NCI-H748 (cell line): ENCODE measurements around the gene CXCL8.
A peak's percentile ranks its signal among the peaks of the same experiment; 100 is the strongest.
"Not testable (repeated sequence)": the region's sequence is repeated elsewhere in the genome, so short reads cannot be mapped to it uniquely, and the experiment has no call there.

Experiments
- DNase-seq: peaks from one replicate; lab custom pipeline; 2025; ENCODE audit not compliant: unreplicated experiment; lab: John Stamatoyannopoulos, UW

CXCL8 gene

DNA sequence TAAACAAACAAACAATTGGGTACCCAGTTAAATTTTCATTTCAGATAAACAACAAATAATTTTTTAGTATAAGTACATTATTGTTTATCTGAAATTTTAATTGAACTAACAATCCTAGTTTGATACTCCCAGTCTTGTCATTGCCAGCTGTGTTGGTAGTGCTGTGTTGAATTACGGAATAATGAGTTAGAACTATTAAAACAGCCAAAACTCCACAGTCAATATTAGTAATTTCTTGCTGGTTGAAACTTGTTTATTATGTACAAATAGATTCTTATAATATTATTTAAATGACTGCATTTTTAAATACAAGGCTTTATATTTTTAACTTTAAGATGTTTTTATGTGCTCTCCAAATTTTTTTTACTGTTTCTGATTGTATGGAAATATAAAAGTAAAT lies 2.9 kb downstream of the CXCL8 start:
- no peak for DNase-seq

GRCh38 chr4:73743795-73744194 lies 3.4 kb downstream of the CXCL8 start:
- no peak for DNase-seq

DNA sequence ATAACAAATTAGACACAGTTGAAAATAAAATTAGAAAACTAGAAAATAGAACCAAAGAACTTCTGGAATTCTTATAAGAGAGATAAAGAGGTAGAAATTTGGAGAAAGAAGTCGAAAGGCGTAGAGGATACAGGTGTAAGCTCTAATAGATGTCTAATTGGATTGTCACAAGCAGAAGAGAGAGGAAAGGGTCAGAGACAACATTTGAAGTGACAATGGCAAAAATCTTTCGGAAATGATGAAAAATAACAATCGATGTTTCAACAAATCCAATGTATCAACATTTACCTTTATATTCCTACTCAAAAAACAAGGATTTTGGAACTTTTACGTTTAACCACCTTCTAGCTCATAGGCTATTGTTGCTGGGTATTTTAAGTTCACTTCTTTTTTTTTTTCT lies 3.8 kb downstream of the CXCL8 start:
- no peak for DNase-seq

GRCh38 chr4:73750730-73751129 lies 10.4 kb downstream of the CXCL8 start:
- DNase-seq: no peak

DNA sequence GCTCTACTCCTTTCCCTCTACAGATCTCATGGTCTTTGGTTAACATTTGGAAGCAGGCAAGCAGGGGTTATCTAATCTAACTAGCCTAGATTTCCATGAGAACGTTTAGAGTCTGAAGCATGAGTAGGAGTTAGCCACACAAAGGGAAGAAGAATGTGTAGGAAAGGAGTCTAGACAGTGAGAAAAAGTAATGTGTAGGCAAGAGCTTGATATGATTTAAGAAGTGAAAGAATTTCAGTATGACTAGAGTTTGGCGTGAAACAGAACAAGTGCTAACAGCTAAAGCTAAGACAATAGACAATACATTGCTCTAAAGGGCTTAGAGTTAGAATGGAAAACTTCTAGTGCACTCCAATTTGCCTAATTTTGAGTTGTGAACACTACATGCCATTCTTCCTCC lies 10.8 kb downstream of the CXCL8 start:
- no peak for DNase-seq

GRCh38 chr4:73751830-73752229 lies 11.5 kb downstream of the CXCL8 start:
- no peak for DNase-seq

- DNase-seq: no peak
Observed at GRCh38 chr4:73752424-73752823, 12.1 kb downstream of the CXCL8 start.

DNA sequence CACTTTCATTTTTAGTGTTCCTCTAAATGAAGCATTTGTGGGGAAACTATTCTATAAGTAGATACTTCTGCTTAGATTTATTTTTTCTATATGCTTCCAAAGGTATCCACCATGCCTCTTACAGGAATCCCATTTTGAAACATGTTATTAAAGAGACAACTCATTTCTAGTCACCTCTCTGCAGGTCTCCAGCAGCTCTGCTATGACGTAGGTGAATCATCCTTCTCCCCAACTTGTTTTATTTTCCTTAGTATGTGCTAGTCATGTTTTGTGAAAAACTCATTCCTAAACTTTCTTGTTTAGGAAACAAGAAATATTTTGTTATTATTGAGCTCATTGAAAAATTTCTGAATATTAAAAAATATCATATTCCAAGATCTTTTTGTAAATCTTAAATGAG lies 12.8 kb downstream of the CXCL8 start:
- DNase-seq: no peak

- DNase-seq: no peak
Observed at GRCh38 chr4:73754934-73755333, 14.6 kb downstream of the CXCL8 start.

DNA sequence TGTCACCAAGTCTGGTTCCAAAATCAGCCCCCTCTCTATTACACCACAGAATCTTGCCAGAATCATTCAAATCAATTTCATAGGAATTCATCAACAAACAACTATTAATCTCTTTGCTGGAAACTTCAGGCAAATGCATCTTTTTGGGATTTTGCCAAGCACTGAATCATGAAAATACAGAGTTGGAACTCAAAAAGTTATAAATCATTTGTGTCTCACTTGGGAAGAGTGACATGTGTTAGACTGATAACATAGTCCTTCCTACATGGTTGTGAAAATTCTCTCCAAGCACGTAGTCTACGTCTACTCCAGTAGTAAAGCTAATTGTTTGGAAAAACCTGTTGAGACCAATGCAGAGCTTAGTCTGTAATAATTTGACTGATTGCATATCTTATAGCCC lies 19.0 kb downstream of the CXCL8 start:
- no peak for DNase-seq

DNA sequence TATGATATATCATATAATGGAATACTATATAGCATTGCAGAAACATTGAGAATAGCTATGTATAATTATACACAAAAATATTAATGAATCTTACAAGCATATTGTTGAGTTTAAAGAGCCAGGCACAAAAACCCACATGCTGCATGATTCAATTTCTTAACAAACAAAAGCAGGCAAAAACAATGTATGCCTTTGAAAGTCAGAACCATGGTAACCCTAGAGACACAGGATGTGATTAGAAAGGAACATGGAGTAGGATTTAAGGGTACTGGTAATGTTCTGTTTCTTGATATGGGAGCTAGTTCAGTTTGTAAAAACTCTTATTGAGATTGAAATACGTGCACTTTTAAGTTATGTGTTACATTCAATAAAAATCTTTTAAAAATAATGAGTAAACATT lies 21.5 kb downstream of the CXCL8 start:
- DNase-seq: peak; percentile 30

GRCh38 chr4:73762409-73762808 lies 22.0 kb downstream of the CXCL8 start:
- no peak for DNase-seq

DNA sequence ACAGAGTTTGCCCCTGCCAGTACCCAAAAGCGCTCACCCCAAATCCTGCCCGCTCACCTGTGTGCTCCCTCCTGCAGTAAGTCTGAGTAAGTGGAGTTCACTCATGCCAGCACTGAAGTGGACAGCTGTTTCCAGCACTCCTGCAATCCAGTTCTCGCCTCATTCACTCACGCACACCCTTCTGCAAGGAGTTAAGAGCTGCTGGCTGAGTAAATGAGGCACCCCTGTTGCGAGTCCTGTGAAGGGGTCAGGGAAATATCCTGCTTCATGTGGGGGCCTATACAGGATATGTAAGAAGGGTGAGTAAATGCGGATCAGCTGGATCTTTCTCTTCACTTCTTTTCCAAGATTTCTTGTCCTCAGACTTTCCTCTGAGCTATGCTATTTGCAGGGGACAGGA lies 23.5 kb downstream of the CXCL8 start:
- no peak for DNase-seq

- DNase-seq: no peak
Observed at GRCh38 chr4:73764513-73764912, 24.1 kb downstream of the CXCL8 start.

DNA sequence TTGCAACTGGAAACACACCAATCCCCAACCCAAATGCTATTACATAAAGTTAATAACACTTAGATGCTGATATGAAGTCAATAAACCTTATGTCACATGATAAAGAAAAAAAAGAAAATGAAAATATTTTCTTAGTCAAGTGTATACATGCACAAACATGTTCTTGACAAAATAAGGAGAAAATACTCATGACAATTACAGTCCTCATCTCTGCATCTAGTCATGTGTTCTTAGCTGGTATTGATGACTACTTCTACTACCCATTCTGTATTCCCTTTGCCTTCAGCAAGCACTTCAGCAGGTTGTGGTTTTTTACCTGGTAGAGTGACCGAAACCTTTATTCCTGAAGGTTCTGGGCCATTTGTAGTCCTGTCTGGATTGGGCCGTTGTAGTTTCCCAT lies 24.9 kb downstream of the CXCL8 start:
- no peak for DNase-seq

DNA sequence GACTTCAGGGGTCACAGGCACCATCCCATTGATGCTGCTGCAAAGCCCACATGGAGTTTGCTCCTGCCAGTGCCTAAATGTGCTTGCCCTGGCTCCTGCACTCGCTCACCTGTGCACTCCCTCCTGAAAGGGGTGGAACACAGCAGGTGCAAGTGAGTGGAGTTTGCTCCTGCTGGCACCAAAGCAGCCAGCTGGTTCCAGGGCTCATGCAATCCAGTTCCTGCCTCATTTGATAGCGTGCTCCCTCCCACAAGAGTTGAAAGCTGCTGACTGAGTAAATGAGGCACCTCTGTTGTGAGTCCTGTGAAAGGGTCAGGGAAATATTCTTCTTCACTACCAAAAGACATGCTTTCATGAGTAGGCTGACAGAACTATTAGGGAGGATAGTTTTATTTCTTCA lies 30.5 kb downstream of the CXCL8 start:
- peak; percentile 60 for DNase-seq

- no peak for DNase-seq
Observed at GRCh38 chr4:73772363-73772762, 32.0 kb downstream of the CXCL8 start.

- DNase-seq: not testable (repeated sequence)
Observed at GRCh38 chr4:73774406-73774805, 34.0 kb downstream of the CXCL8 start.

- DNase-seq: peak; percentile 69
Observed at GRCh38 chr4:73776321-73776729, 36.0 kb downstream of the CXCL8 start.

DNA sequence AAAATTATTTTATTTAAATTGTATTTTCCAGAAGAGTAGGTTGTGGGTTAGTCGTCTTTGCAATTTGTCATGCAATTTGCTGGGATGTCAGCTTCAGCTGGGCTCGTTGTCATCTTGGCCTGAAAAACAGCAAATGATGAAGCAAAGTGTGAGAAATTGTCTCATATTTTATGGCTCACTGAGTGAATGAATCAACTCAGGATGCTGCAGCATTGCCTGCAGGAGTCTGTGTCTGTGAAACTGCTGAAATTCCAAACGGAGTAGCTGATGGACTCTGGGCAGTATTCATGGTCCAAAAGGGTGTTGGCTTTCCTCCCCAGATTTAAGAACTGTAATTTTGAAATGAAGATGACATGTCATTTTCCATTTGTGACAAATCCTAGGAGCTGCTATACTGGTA lies 37.2 kb downstream of the CXCL8 start:
- no peak for DNase-seq

- no peak for DNase-seq
Observed at GRCh38 chr4:73780243-73780642, 39.9 kb downstream of the CXCL8 start.

DNA sequence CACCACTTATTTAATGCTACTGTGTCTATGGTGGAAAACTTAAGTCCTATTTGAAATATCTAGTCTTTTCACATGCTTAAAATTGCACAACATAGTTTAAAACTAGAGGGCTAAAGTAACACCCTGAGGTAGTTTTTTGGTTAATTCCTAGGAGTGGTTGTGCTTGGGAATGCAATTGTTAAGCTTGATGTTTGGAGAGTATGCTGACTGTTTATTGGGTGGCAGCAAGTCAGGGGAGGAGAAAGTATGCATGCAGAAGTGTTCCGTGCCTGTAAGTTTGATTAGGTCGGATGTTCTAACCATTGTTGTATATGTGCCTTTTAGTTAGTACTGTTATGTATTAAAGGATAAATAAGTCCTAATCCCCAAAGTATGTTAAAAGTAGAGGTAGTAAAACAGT lies 40.5 kb downstream of the CXCL8 start:
- DNase-seq: no peak

- DNase-seq: no peak
Observed at GRCh38 chr4:73788411-73788810, 48.0 kb downstream of the CXCL8 start.
